ENCODE data around the gene PADI6.

DNA sequence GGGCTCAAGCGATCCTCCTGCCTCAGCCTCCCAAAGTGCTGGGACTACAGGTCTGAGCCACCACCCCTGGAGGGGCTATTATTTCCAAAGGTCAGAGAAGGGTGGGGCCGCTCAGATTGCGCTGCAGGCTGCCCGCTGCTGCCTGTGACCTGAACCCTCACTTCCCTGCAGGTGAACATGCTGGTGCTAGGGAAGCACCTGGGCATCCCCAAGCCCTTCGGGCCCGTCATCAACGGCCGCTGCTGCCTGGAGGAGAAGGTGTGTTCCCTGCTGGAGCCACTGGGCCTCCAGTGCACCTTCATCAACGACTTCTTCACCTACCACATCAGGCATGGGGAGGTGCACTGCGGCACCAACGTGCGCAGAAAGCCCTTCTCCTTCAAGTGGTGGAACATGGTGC lies 8.6 kb upstream of the PADI6 start:
- TF ChIP-seq CTCF (IDR thresholded peaks at IDR 0.05) = no peak
- TF ChIP-seq POLR2A (IDR thresholded peaks at IDR 0.05) = no peak
